Right lobe of liver (tissue), 6 donors: ENCODE measurements around the gene ATP6V1F. TPM values are rescaled to one million over a fixed set of nuclear protein-coding genes. Genes with fewer than 3 reads are reported as not detected.

ENCODE experiments used
- ATAC-seq, 4 donors: fragments of 200-7000 bp; cut with Tn5 transposase; one replicate each; pipeline ENCODE4 v1.9.1; 2020; ENCODE audit warnings: mild to moderate bottlenecking in 4 of 4, moderate library complexity in 4 of 4
- DNase-seq, 3 donors: peaks; one replicate each; pipeline ENCODE4 v3.0.0-alpha.2; 2020
- H3K27ac ChIP-seq, 3 donors: fragments of 200-600 bp; one replicate each; pipeline ENCODE4 v1.8.0; 2022
- H3K27me3 ChIP-seq, 2 donors: fragments of 200-600 bp; one replicate each; pipeline ENCODE4 v1.8.0; 2022
- H3K36me3 ChIP-seq, 4 donors: fragments of 200-600 bp; sonication (generic) in 1 of 4; one replicate each; pipeline versions ENCODE4 v1.5.1 to v1.8.0; 2017 to 2022; ENCODE audit warnings: control low read depth in 1 of 4
- H3K4me1 ChIP-seq, 4 donors: fragments of 200-600 bp; sonication (generic) in 1 of 4; one replicate each; pipeline versions ENCODE4 v1.5.1 to v1.8.0; 2017 to 2022; ENCODE audit warnings: control low read depth in 1 of 4
- H3K4me3 ChIP-seq, 3 donors: fragments of 200-600 bp; one replicate each; pipeline ENCODE4 v1.8.0; 2022
- H3K9me3 ChIP-seq, 4 donors: fragments of 200-600 bp; sonication (generic) in 1 of 4; one replicate each; pipeline versions ENCODE4 v1.5.1 to v1.8.0; 2017 to 2022; ENCODE audit warnings: control low read depth in 1 of 4
- POLR2A ChIP-seq: fragments of 450-650 bp; IDR thresholded peaks from one replicate; pipeline ENCODE4 v1.6.1; 2017; ENCODE audit warnings: antibody characterized with exemption, mild to moderate bottlenecking
- WGBS: methylation state at CpG from one replicate; pipeline ENCODE4 v1.1.6; 2018; ENCODE audit warnings: low coverage, low lambda C conversion rate; ENCODE audit not compliant: insufficient coverage; ENCODE audit errors: missing lambda C conversion rate; 5-methylcytosine and 5-hydroxymethylcytosine counted together
- intact Hi-C, 2 donors: fragments of 100-400 bp; cut with DNase I; formaldehyde crosslinking; loops; one replicate each; pipeline versions ENCODE4 v1.11.2 to v1.14.1; 2022
- total RNA-seq, 6 experiments: library from RNA; depleted of rRNA in 2 of 6; stranded (reverse); fragments of >200 nt in 2 of 6; fragmentation: NEBNext Ultra II Directional in 3 of 6; extraction: Animal tissue kit (Norgen Biotek cat#: 25700) in 3 of 6; gene quantifications; one replicate each; pipeline versions ENCODE4 v1.1.0 to v1.2.4, GENCODE V29; 2016 to 2023
- TF ChIP-seq, protein P1 (sequence below), 4 donors: fragments of 200-600 bp in 3 of 4; fragments of 450-650 bp in 1 of 4; IDR thresholded peaks; one replicate each; pipeline versions ENCODE4 v1.5.1 to v1.8.0; 2016 to 2022; ENCODE audit warnings: antibody characterized with exemption in 4 of 4, mild to moderate bottlenecking in 2 of 4
- donor health status: DM: no; HTN: yes; CAD: no.
- donor health status: DM: no; HTN: no; CAD: no.
- donor health status: DM: no; HTN: no; CAD: no.
- donor health status: DM: no; HTN: yes; CAD: no.
- donor health status: DM: no; HTN: yes; CAD: no.

Gene ATP6V1F
- total RNA-seq, 6 experiments from 2014 or later: 26.9 to 72.0 (median 38.9) TPM

DNA sequence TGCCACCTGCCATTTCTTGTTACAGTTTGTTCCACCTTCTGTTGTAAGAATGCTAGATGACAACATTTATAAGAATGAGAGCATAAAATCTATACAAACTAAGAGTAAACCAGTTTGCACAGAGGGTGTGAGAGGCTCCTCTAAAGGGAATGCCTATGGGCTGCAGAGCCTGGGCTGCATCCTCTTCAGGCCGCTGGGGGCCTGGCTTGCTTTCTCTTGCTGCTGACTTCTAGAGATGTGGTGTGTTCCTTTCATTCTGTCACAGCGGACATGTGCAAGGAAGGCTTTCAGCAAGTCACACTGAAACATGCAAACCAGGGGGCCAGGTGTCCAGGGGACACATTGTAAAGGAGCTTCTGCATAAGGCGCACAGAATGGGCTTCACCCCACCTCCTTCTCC, 7.1 kb upstream of the ATP6V1F start:
- intact Hi-C loops: no loop called here
- H3K9me3 ChIP-seq: no peaks in the 10 kb centered on the region
- no peak overlapping the region for H3K4me3 ChIP-seq
- no peaks in the 10 kb centered on the region for H3K36me3 ChIP-seq
- no peak overlapping the region for H3K27ac ChIP-seq
- H3K4me1 ChIP-seq: no peaks in the 10 kb centered on the region
- DNase-seq (no peak), ATAC-seq (no peak)
- TF ChIP-seq POLR2A: no peak
- TF ChIP-seq, protein P1, sequence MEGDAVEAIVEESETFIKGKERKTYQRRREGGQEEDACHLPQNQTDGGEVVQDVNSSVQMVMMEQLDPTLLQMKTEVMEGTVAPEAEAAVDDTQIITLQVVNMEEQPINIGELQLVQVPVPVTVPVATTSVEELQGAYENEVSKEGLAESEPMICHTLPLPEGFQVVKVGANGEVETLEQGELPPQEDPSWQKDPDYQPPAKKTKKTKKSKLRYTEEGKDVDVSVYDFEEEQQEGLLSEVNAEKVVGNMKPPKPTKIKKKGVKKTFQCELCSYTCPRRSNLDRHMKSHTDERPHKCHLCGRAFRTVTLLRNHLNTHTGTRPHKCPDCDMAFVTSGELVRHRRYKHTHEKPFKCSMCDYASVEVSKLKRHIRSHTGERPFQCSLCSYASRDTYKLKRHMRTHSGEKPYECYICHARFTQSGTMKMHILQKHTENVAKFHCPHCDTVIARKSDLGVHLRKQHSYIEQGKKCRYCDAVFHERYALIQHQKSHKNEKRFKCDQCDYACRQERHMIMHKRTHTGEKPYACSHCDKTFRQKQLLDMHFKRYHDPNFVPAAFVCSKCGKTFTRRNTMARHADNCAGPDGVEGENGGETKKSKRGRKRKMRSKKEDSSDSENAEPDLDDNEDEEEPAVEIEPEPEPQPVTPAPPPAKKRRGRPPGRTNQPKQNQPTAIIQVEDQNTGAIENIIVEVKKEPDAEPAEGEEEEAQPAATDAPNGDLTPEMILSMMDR (IDR thresholded peaks at IDR 0.05): no peak
- no CpG with 5 or more reads among the region's 3 CpGs for WGBS
- no peaks in the 10 kb centered on the region for H3K27me3 ChIP-seq

DNA sequence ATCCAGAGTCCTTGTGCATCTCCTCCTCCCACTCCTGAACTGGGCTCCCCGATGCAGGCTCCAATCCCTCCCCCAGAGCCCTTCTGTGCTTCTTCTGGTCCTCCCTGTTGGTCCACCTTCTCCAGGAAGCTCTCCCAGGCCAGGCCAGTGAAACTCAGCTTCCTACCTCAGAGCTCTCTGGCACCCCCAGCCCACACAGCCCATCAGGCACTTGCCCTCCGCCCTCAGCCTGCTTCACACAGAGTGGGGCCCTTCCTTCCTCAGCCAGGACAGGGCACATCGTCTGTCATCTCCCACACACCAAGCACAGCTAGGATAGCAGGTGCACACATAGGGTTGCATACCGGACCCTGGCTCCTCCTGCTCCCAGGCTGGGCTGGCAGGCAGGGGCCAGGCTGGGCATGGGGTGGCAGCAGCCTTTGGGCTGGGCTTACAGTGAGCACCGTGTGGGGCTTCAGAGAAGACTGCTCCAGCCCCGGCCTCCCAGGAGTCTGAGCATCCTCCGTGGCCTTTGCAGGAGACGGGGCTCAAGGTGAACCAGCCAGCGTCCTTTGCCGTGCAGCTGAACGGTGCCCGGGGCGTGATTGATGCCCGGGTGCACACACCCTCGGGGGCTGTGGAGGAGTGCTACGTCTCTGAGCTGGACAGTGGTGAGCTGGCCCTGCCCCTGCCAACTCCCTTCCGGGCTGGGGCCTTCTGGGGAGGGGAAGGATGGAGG, 6.5 kb upstream of the ATP6V1F start:
- H3K9me3 ChIP-seq: no peaks in the 10 kb centered on the region
- H3K4me1 ChIP-seq: no peaks in the 10 kb centered on the region
- no peaks in the 10 kb centered on the region for H3K36me3 ChIP-seq
- TF ChIP-seq POLR2A: no peak
- TF ChIP-seq, protein P1 (IDR thresholded peaks at IDR 0.05): no peak
- intact Hi-C loops: no loop called here
- DNase-seq (no peak), ATAC-seq (no peak)
- H3K27ac ChIP-seq: no peak overlapping the region
- H3K4me3 ChIP-seq: no peak overlapping the region
- 54% methylated on average over 3 of the region's 17 CpGs for WGBS
- no peaks in the 10 kb centered on the region for H3K27me3 ChIP-seq

- ATAC-seq: no peak
- TF ChIP-seq, protein P1 (IDR thresholded peaks at IDR 0.05): no peak
- no peak for TF ChIP-seq POLR2A
- intact Hi-C loops: no loop called here
Measured at GRCh38 chr7:128858380-128859231, 4.0 kb upstream of the ATP6V1F start.

GRCh38 chr7:128859232-128860157, 3.2 kb upstream of the ATP6V1F start:
- 66% methylated on average over 7 of the region's 12 CpGs for WGBS

More at GRCh38 chr7:128858380-128859231, 4.0 kb upstream of the ATP6V1F start:
- Histone ChIP-seq H3K4me3 (no peak overlapping the region), H3K27ac (no peak overlapping the region), H3K27me3 (no peaks in the 10 kb centered on the region), H3K36me3 (no peaks in the 10 kb centered on the region), H3K9me3 (no peaks in the 10 kb centered on the region), H3K4me1 (peaks cover 0 to 5% (median 2%) of the 10 kb centered on the region in 4 donors)
- 78% methylated on average over 4 of the region's 18 CpGs for WGBS
- DNase-seq: no peak

More at GRCh38 chr7:128859232-128860157, 3.2 kb upstream of the ATP6V1F start:
- no peak for TF ChIP-seq POLR2A
- TF ChIP-seq, protein P1 (IDR thresholded peaks at IDR 0.05): no peak
- ATAC-seq (no peak), DNase-seq (no peak)
- no peaks in the 10 kb centered on the region for H3K36me3 ChIP-seq
- no peaks in the 10 kb centered on the region for H3K27me3 ChIP-seq
- no peaks in the 10 kb centered on the region for H3K9me3 ChIP-seq
- peaks cover 0 to 12% (median 8%) of the 10 kb centered on the region in 4 donors for H3K4me1 ChIP-seq
- H3K4me3 ChIP-seq: no peak overlapping the region
- intact Hi-C loops: no loop called here
- H3K27ac ChIP-seq: no peak overlapping the region
